Measurements from ENCODE around the gene SEMA3C.

- TF ChIP-seq CTCF (IDR thresholded peaks at IDR 0.05): no peak
- no peak for TF ChIP-seq POLR2A (IDR thresholded peaks at IDR 0.05)
- no peak for TF ChIP-seq POLR2AphosphoS5 (IDR thresholded peaks at IDR 0.05; ENCODE audit: insufficient read depth in 1 of 2, low read depth in 1 of 2)
Observed at GRCh38 chr7:80954191-80954590, 35.3 kb upstream of the SEMA3C start.
